ENCODE measurements around the gene IVD.

IVD gene

DNA sequence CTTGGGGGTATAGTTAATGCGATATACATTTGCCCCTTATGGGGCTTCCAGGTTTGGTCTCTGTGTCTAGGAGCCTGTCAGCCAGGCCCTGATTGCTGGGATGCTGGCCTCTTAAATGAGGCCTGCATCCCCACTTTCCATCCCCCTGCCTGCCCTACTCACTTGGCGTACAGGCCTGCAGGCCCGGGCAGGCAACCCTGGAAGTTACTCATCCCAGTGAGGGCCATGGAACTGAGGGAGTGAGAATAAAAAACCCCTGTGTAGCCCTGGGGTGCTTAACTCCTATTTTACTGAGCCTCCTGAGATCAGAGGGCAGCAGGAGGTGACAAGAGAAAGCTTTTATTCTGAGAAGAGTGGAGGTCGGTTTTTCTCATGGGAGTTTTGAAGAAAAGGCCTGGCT, 45.6 kb upstream of the IVD start:
- no peak for DNase-seq (ENCODE audit: low spot score)
- TF ChIP-seq, protein P1, sequence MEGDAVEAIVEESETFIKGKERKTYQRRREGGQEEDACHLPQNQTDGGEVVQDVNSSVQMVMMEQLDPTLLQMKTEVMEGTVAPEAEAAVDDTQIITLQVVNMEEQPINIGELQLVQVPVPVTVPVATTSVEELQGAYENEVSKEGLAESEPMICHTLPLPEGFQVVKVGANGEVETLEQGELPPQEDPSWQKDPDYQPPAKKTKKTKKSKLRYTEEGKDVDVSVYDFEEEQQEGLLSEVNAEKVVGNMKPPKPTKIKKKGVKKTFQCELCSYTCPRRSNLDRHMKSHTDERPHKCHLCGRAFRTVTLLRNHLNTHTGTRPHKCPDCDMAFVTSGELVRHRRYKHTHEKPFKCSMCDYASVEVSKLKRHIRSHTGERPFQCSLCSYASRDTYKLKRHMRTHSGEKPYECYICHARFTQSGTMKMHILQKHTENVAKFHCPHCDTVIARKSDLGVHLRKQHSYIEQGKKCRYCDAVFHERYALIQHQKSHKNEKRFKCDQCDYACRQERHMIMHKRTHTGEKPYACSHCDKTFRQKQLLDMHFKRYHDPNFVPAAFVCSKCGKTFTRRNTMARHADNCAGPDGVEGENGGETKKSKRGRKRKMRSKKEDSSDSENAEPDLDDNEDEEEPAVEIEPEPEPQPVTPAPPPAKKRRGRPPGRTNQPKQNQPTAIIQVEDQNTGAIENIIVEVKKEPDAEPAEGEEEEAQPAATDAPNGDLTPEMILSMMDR (IDR thresholded peaks at IDR 0.05; ENCODE audit: borderline replicate concordance, control extremely low read depth, extremely low read depth, insufficient read depth, missing control alignments) = no peak
- in situ Hi-C loops (cut with MboI; ENCODE audit: low sequenced_read_pairs, unreplicated experiment) = no loop called here

DNA sequence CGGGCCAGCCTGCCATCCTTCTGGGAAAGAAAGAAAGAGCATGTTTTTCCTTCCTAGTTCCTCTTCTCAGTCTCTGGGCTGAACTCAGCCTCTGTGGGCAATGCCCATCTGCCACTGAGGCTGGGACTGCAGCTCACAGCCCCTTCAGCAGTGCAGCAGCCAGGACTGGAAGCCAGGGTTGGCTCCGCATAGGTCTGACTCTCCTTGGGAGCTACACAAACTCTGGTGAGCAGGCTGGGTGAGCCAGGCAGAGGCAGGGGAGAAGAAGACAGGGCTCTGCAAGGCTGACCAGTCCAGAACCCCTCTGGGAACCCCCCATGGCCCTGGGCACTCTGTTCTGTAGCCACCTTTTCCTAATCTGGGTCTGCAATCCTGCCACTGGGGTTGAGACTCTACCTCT, 44.0 kb upstream of the IVD start:
- in situ Hi-C loops (cut with MboI; ENCODE audit: low sequenced_read_pairs, unreplicated experiment) = no loop called here
- no peak for DNase-seq (ENCODE audit: low spot score)
- TF ChIP-seq, protein P1 (IDR thresholded peaks at IDR 0.05; ENCODE audit: borderline replicate concordance, control extremely low read depth, extremely low read depth, insufficient read depth, missing control alignments) = no peak

DNA sequence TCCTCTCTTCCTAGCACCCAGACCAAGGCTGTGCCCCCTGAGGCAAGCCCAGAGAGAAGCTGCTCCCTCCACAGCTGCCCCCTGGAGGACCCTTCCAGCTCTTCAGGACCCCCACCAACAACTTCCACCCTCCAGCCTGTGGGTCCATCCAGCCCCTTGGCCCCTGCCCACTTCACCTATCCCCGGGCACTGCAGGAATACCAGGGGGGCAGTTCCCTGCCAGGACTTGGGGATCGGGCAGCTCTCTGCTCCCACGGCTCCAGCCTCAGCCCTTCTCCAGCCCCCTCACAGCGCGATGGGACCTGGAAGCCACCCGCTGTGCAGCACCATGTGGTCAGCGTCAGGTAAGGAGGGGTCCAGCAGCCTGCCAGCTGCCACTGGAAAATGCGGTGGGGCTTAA, 42.0 kb upstream of the IVD start:
- no peak for DNase-seq (ENCODE audit: low spot score)
- in situ Hi-C loops (cut with MboI; ENCODE audit: low sequenced_read_pairs, unreplicated experiment) = no loop called here
- TF ChIP-seq, protein P1 (IDR thresholded peaks at IDR 0.05; ENCODE audit: borderline replicate concordance, control extremely low read depth, extremely low read depth, insufficient read depth, missing control alignments) = no peak

DNA sequence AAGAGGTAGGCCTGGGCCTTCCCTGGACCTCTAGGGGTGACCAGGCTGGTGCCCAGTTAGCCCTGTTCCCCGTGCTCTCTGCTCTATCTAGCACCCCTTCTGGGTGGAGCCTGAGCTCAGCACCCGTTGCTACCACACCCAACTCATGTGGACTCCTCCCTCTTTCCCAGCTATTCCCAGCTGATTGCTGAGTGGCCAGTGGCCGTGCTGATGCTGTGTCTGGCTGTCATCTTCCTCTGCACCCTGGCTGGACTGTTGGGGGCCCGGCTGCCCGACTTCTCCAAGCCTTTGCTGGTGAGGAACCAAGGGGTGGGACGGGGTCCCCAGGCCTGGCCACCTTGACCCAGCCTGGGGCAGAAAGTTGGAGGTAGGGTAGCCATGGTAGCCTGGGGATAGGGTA, 41.3 kb upstream of the IVD start:
- TF ChIP-seq, protein P1 (IDR thresholded peaks at IDR 0.05; ENCODE audit: borderline replicate concordance, control extremely low read depth, extremely low read depth, insufficient read depth, missing control alignments) = no peak
- no peak for DNase-seq (ENCODE audit: low spot score)
- in situ Hi-C loops (cut with MboI; ENCODE audit: low sequenced_read_pairs, unreplicated experiment) = no loop called here

DNA sequence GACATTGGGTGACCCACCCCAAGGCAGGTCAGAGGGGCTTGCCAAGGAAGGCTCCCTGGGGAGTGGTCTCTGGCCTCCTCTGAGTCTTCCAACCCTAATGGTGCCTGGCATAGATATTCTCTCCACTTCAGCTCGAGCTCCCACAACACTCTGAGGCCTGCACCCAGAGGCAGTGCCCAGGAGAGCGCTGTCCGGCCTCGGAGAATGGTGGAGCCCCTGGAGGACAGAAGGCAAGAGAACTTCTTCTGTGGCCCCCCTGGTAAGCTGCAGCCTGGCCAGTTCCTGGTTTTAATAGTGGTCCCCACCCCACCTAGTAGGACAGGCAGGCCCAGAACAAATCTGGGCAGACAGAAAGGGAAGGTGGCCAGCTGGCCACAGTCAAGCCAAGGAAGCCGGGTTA, 40.6 kb upstream of the IVD start:
- TF ChIP-seq, protein P1 (IDR thresholded peaks at IDR 0.05; ENCODE audit: borderline replicate concordance, control extremely low read depth, extremely low read depth, insufficient read depth, missing control alignments) = no peak
- in situ Hi-C loops (cut with MboI; ENCODE audit: low sequenced_read_pairs, unreplicated experiment) = no loop called here
- DNase-seq (ENCODE audit: low spot score) = no peak

DNA sequence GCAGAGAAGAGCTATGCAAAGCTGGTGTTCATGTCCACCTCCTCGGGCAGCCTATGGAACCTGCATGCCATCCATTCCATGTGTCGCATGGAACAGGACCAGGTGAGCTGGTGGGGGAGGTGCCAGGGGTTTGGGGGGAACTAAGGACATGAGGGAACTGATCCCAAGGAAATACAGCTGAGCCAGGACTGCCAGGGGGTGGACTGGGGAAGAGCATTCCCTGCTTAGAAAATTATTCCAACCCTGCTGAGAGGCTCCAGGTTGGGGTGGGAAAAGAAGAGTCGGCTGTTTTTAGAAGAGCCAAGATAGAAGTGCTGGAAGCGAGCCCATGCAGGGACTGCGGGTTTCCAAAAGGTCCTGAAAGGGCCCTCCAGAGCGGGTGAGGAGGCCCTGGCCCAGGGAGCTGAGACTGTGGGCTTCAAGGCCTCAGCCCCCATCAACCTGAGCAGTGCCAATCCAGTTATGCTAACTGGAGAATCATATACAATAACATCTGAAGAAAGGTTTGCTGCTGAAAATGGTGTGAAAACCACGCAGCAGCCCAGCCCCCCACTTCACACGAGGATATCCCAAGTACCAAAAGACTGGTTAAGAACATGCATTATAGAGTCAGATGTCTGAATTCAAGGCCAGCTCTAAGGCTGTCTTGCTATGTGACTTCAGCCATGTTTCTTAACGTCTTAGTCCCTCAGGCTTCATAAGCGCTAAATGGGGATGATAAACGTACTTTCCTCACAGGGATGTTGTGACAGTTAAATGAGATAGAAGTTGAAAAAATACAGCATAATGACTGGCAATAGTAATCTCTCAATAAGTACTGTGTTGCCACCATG, 39.8 kb upstream of the IVD start:
- TF ChIP-seq, protein P1 (IDR thresholded peaks at IDR 0.05; ENCODE audit: borderline replicate concordance, control extremely low read depth, extremely low read depth, insufficient read depth, missing control alignments) = no peak
- in situ Hi-C loops (cut with MboI; ENCODE audit: low sequenced_read_pairs, unreplicated experiment) = no loop called here
- no peak for DNase-seq (ENCODE audit: low spot score)
